CD4-positive, alpha-beta T cell treated with Interferon gamma for 1 hour (primary cell): ENCODE results near the gene RP2.

Experiments
- DNase-seq: peaks from one replicate; pipeline ENCODE4 v3.0.0-alpha.2; 2020

The RP2 gene

GRCh38 chrX:46927718-46928117, 90.9 kb downstream of the RP2 start:
- no peak for DNase-seq

- DNase-seq: no peak
These were observed 92.8 kb downstream of the RP2 start for GRCh38 chrX:46929439-46930261.
